Left forelimb (tissue), 1 donor: ENCODE data around the gene FHIT.
"Not testable (repeated sequence)": the region's sequence is repeated elsewhere in the genome, so short reads cannot be mapped to it uniquely, and the experiment has no call there.

ENCODE experiments used
- DNase-seq: peaks from one replicate; pipeline ENCODE4 v3.0.0-alpha.2; 2018; ENCODE audit warnings: low spot score

The FHIT gene

GRCh38 chr3:61111825-61112224, 139.4 kb downstream of the FHIT start:
- no peak for DNase-seq

- DNase-seq, result no peak
Observed at GRCh38 chr3:61110576-61110975, 140.7 kb downstream of the FHIT start.

GRCh38 chr3:61108247-61109019, 142.8 kb downstream of the FHIT start:
- DNase-seq, result no peak

- DNase-seq, result no peak
Observed at GRCh38 chr3:61094608-61095007, 156.6 kb downstream of the FHIT start.

- no peak for DNase-seq
Observed at GRCh38 chr3:61093364-61093763, 157.9 kb downstream of the FHIT start.

- no peak for DNase-seq
Observed at GRCh38 chr3:61092870-61093269, 158.4 kb downstream of the FHIT start.

GRCh38 chr3:61090389-61091169, 160.7 kb downstream of the FHIT start:
- DNase-seq, result no peak

- no peak for DNase-seq
Observed at GRCh38 chr3:61087465-61087864, 163.8 kb downstream of the FHIT start.

- DNase-seq, result no peak
Observed at GRCh38 chr3:61081554-61081953, 169.7 kb downstream of the FHIT start.

- DNase-seq, result no peak
Observed at GRCh38 chr3:61080737-61081445, 170.4 kb downstream of the FHIT start.

GRCh38 chr3:61078048-61078752, 173.1 kb downstream of the FHIT start:
- DNase-seq, result no peak

GRCh38 chr3:61077551-61077950, 173.7 kb downstream of the FHIT start:
- DNase-seq, result no peak

- no peak for DNase-seq
Observed at GRCh38 chr3:61074783-61075182, 176.5 kb downstream of the FHIT start.

- DNase-seq, result no peak
Observed at GRCh38 chr3:61073566-61074165, 177.6 kb downstream of the FHIT start.

GRCh38 chr3:61068084-61068483, 183.2 kb downstream of the FHIT start:
- no peak for DNase-seq

- no peak for DNase-seq
Observed at GRCh38 chr3:61066800-61067199, 184.5 kb downstream of the FHIT start.

GRCh38 chr3:61066222-61066621, 185.0 kb downstream of the FHIT start:
- not testable (repeated sequence) for DNase-seq

GRCh38 chr3:61065451-61066011, 185.7 kb downstream of the FHIT start:
- DNase-seq, result no peak

- no peak for DNase-seq
Observed at GRCh38 chr3:61061092-61061723, 190.0 kb downstream of the FHIT start.

GRCh38 chr3:61060411-61060861, 190.8 kb downstream of the FHIT start:
- no peak for DNase-seq

GRCh38 chr3:61058836-61059235, 192.4 kb downstream of the FHIT start:
- DNase-seq, result no peak
